ENCODE results near the gene OR51M1.

DNA sequence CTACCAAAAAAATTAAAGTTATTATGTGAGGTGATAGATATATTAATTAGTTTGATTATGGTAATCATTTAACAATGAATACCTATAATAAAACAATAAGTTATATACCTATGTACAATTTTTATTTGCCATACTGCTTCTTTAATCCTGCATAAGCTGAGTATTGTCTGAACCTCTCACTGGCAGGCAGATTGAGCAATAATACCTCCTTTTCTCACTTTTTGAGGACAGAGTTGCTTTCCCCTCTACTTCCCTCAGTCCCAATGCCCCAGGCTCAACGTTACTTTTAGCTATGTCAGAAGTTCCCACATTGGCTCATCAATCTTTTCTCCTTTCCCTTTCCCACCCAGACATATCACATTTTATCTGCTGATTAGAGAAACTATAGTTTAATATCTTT lies 34.1 kb upstream of the OR51M1 start:
- TF ChIP-seq, protein P1, sequence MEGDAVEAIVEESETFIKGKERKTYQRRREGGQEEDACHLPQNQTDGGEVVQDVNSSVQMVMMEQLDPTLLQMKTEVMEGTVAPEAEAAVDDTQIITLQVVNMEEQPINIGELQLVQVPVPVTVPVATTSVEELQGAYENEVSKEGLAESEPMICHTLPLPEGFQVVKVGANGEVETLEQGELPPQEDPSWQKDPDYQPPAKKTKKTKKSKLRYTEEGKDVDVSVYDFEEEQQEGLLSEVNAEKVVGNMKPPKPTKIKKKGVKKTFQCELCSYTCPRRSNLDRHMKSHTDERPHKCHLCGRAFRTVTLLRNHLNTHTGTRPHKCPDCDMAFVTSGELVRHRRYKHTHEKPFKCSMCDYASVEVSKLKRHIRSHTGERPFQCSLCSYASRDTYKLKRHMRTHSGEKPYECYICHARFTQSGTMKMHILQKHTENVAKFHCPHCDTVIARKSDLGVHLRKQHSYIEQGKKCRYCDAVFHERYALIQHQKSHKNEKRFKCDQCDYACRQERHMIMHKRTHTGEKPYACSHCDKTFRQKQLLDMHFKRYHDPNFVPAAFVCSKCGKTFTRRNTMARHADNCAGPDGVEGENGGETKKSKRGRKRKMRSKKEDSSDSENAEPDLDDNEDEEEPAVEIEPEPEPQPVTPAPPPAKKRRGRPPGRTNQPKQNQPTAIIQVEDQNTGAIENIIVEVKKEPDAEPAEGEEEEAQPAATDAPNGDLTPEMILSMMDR (IDR thresholded peaks at IDR 0.05), result no peak
- TF ChIP-seq, protein P2, sequence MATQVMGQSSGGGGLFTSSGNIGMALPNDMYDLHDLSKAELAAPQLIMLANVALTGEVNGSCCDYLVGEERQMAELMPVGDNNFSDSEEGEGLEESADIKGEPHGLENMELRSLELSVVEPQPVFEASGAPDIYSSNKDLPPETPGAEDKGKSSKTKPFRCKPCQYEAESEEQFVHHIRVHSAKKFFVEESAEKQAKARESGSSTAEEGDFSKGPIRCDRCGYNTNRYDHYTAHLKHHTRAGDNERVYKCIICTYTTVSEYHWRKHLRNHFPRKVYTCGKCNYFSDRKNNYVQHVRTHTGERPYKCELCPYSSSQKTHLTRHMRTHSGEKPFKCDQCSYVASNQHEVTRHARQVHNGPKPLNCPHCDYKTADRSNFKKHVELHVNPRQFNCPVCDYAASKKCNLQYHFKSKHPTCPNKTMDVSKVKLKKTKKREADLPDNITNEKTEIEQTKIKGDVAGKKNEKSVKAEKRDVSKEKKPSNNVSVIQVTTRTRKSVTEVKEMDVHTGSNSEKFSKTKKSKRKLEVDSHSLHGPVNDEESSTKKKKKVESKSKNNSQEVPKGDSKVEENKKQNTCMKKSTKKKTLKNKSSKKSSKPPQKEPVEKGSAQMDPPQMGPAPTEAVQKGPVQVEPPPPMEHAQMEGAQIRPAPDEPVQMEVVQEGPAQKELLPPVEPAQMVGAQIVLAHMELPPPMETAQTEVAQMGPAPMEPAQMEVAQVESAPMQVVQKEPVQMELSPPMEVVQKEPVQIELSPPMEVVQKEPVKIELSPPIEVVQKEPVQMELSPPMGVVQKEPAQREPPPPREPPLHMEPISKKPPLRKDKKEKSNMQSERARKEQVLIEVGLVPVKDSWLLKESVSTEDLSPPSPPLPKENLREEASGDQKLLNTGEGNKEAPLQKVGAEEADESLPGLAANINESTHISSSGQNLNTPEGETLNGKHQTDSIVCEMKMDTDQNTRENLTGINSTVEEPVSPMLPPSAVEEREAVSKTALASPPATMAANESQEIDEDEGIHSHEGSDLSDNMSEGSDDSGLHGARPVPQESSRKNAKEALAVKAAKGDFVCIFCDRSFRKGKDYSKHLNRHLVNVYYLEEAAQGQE (IDR thresholded peaks at IDR 0.05; ENCODE audit: insufficient read depth in 1 of 2, low read depth in 2 of 2, low read length in 1 of 2), result no peak
- TF ChIP-seq POLR2AphosphoS5 (IDR thresholded peaks at IDR 0.05; ENCODE audit: low read depth, low read length) (no peak), SIN3A (IDR thresholded peaks at IDR 0.05; ENCODE audit: borderline replicate concordance, insufficient read depth, low read depth, low read length) (no peak)

All from Panc1 (cell line).